GM19238 (cell line): ENCODE measurements around the gene AFF2.

Experiments used
- DNase-seq: peaks from one replicate; pipeline ENCODE4 v3.0.0; 2011; ENCODE audit warnings: low spot score; ENCODE audit not compliant: insufficient read length

AFF2 gene

GRCh38 chrX:148535639-148536038, 35.2 kb downstream of the AFF2 start:
- DNase-seq = no peak

GRCh38 chrX:148536961-148537360, 36.5 kb downstream of the AFF2 start:
- no peak for DNase-seq

GRCh38 chrX:148537556-148538182, 37.3 kb downstream of the AFF2 start:
- DNase-seq = no peak

- no peak for DNase-seq
These were observed 38.2 kb downstream of the AFF2 start for GRCh38 chrX:148538582-148538981.

GRCh38 chrX:148540114-148540513, 39.7 kb downstream of the AFF2 start:
- no peak for DNase-seq

GRCh38 chrX:148540671-148541583, 40.5 kb downstream of the AFF2 start:
- DNase-seq = no peak

GRCh38 chrX:148541584-148541940, 41.1 kb downstream of the AFF2 start:
- no peak for DNase-seq

GRCh38 chrX:148542481-148543255, 42.3 kb downstream of the AFF2 start:
- DNase-seq = no peak

GRCh38 chrX:148552775-148553174, 52.4 kb downstream of the AFF2 start:
- DNase-seq = no peak

- no peak for DNase-seq
These were observed 54.7 kb downstream of the AFF2 start for GRCh38 chrX:148555101-148555500.

GRCh38 chrX:148555571-148556243, 55.3 kb downstream of the AFF2 start:
- no peak for DNase-seq

- DNase-seq = no peak
These were observed 56.1 kb downstream of the AFF2 start for GRCh38 chrX:148556498-148556897.

- DNase-seq = no peak
These were observed 62.4 kb downstream of the AFF2 start for GRCh38 chrX:148562846-148563245.

- DNase-seq = no peak
These were observed 66.8 kb downstream of the AFF2 start for GRCh38 chrX:148567229-148567628.

- DNase-seq = no peak
These were observed 67.4 kb downstream of the AFF2 start for GRCh38 chrX:148567779-148568178.

GRCh38 chrX:148568763-148569162, 68.3 kb downstream of the AFF2 start:
- no peak for DNase-seq

GRCh38 chrX:148572337-148572736, 71.9 kb downstream of the AFF2 start:
- no peak for DNase-seq

GRCh38 chrX:148573119-148573518, 72.7 kb downstream of the AFF2 start:
- DNase-seq = no peak

- DNase-seq = no peak
These were observed 74.0 kb downstream of the AFF2 start for GRCh38 chrX:148574237-148574973.

GRCh38 chrX:148576396-148576795, 76.0 kb downstream of the AFF2 start:
- no peak for DNase-seq

GRCh38 chrX:148577741-148578140, 77.3 kb downstream of the AFF2 start:
- no peak for DNase-seq
